ENCODE data around the gene MS4A4E.
"Not testable (repeated sequence)": the region's sequence is repeated elsewhere in the genome, so short reads cannot be mapped to it uniquely, and the experiment has no call there.

MS4A4E gene

GRCh38 chr11:60172011-60172410 is 70.9 kb downstream of the MS4A4E start:
- DNase-seq (ENCODE audit: low spot score) = no peak

GRCh38 chr11:60170566-60170965 is 72.4 kb downstream of the MS4A4E start:
- no peak for DNase-seq (ENCODE audit: low spot score)

DNA sequence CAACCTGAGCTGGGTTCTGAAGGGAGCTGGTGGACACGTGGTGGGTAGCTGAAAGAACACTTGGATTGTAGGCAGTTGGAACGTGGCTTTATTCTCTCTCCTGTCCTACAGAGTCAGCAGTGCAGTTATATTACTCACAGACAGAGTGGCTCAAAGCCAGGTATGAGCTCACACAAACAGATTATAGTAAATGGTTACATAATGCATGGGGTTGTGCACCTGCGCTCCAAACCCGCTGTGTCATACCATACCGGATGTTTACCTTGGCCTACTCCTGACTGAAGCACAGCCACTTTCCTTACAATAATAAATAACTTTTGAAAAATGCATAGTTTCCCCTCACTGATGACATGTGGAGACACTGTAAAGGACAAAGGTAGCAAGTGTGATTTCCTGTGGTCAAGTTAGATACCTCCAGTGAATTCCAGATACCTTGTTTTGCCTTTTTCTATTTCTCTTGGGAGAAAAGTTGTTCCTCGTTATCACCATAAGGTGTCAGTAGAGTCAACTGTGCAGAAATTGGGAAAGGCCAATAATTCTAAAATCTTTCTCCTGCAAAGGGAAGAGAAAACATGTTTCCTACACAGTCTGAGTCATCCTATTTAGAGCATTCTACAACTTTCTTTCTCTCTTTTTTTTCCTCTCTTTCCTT is 73.5 kb downstream of the MS4A4E start:
- peak; percentile 23 for DNase-seq (ENCODE audit: low spot score)

- DNase-seq (ENCODE audit: low spot score) = no peak
These were observed 74.6 kb downstream of the MS4A4E start for GRCh38 chr11:60168306-60168705.

DNA sequence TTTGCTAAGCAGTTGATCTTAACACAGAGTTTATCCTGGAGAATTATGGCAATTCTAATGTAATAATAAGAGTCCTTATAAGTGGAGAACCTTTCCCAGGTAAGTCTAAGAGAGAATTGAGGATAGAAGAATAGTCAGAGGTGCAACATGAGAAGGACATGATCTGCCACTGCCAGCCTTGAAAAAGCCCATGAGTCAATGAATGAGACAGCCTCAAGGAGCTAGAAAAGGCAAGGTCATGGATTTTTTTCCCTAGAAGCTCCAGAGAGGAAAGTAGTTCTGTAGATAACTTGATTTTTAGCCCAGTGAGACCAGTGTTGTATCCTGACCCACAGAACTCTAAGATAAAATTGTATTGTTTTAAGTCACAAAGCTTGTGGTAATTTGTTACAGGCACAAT is 77.0 kb downstream of the MS4A4E start:
- no peak for DNase-seq (ENCODE audit: low spot score)

DNA sequence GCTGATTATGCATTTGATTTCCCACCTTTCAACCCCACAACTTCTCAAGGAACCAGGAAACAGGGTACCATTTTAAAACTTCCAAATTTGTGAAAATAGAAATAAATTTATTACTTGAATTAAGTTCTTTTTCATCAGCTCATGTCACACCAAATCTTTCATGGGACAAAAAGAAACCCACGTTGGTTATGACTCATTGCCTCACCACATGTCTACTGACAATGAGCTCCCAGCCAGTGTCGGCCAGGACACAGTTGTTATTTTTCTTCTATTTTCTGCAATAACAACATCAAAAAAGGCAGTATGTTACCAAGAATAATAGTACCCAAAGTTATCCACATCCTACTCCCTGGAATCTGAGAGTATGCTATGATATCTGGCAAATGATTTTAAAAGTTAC is 77.4 kb downstream of the MS4A4E start:
- no peak for DNase-seq (ENCODE audit: low spot score)

- DNase-seq (ENCODE audit: low spot score) = no peak
These were observed 78.3 kb downstream of the MS4A4E start for GRCh38 chr11:60164550-60165075.

DNA sequence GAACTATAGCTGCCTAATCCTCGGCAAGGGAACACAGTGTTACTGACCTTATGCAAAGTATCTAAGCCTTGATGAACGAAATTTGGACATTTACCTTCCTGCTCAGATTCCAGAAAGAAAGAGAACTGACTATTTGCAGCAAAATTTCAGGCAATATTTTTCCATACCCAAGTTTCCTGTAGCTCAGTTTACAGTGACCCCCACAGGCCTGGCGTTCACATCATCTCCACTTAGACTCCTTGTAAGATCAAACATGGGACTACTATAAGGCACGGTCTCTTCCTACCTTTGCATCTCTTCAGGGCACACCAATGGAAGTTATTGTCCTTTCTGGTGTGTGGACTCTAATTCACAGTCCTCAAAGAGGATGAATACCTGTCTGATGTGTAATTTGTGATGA is 81.2 kb downstream of the MS4A4E start:
- no peak for DNase-seq (ENCODE audit: low spot score)

DNA sequence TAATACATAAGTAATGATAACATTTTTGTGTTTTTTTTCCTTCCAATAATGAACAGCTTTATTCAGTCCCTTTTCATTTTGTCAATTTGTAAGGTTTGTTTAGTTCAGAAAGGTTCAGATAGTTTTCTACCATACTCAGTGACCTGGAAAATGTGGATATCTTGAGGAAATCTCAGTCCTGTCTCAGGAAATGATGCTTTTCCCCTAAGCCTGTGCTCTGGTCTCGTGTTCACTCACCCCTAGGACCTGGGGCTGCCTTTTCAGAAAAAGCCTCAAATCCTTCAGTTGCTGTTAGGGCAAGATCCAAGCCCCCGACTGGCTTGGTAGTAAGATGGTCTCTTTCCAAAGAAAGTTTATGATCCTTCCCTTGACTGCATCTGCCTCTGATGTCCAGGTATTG is 81.8 kb downstream of the MS4A4E start:
- DNase-seq (ENCODE audit: low spot score) = no peak

- no peak for DNase-seq (ENCODE audit: low spot score)
These were observed 83.1 kb downstream of the MS4A4E start for GRCh38 chr11:60159868-60160267.

GRCh38 chr11:60159284-60159683 is 83.7 kb downstream of the MS4A4E start:
- no peak for DNase-seq (ENCODE audit: low spot score)

DNA sequence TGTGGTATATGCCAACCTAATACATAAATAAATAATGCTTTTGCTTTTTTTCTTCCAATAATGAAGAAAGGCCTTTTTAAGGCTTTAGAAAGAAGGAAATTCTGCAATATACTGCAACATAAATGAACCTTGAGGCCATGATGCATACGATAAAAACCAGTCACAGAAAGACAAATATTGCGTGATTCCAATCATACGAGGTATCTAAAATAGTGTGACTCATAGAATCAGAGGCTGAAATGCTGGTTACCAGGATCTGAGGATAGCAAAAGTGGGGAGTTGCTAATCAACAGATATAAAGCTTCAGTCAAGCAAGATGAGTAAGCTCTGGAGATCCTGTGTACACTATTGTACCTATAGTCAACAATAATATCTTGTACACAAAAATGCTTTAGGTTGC is 84.3 kb downstream of the MS4A4E start:
- DNase-seq (ENCODE audit: low spot score) = no peak

DNA sequence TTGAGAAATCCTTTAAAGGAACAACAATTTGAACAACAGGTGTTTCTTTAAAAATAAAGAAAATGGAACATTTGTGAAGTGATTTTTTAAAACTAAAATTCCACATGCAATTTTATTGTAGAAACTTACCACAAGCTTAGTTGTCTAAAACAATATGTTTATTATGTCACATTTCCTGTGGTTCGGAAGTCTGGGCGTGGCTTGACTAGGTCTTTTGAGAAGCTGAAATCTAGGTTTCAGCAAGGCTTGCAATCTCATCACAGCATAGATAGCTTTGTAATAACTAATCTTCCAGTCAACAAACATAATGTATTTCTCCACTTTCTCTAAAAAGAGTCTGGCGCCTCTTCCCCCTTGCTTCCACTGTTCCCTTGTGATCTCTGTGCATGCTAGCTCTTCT is 87.0 kb downstream of the MS4A4E start:
- DNase-seq (ENCODE audit: low spot score) = no peak

DNA sequence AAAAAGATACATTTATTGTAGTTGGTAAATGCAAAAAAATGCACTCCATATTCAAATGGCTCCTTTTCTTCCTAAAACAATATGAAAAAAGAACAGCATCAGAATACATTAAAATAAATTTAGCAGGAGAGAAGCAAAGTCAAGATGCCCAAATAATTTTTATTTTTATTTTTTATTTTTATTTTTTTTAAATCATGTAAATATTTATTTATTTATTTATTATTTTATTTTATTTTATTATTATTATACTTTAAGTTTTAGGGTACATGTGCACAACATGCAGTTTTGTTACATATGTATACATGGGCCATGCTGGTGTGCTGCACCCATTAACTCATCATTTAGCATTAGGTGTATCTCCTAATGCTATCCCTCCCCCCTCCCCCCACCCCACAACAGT is 90.2 kb downstream of the MS4A4E start:
- not testable (repeated sequence) for DNase-seq (ENCODE audit: low spot score)

GRCh38 chr11:60150279-60150678 is 92.7 kb downstream of the MS4A4E start:
- no peak for DNase-seq (ENCODE audit: low spot score)
